ENCODE measurements around the gene OR10A3.

The OR10A3 gene

GRCh38 chr11:7936615-7937014 is 4.9 kb downstream of the OR10A3 start:
- no peak for DNase-seq

GRCh38 chr11:7931168-7931567 is 10.3 kb downstream of the OR10A3 start, which contains the start of gene OR10A6:
Gene OR10A6, minus strand, starts transcription at chr11:7931268. Its CDS starts 2,606 bp downstream, at chr11:7928662.
- DNase-seq: no peak

- peak; percentile 42 for DNase-seq
Measured at GRCh38 chr11:7927635-7928034, 13.9 kb downstream of the OR10A3 start.

DNA sequence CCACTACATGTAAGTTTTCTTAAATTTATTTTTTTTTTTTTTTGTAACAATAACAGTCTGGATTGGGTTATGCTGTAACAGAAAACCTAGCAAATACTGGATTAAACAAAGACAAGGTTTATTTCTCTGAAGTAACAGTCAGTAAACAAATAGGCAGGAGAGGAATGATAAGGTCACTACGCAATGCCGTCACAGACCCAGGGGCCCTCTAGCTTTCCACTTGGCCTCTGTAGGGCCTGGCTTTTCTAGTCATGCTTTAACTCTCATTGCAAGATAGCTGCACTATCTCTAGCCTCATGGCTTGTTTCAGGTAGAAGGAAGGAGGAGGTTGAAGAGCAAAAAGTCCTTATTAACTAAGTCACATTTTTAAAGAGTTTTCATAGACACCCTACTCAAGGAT is 17.0 kb downstream of the OR10A3 start:
- no peak for DNase-seq

GRCh38 chr11:7918141-7918540 is 23.4 kb downstream of the OR10A3 start:
- DNase-seq: no peak

GRCh38 chr11:7911011-7911410 is 30.5 kb downstream of the OR10A3 start:
- DNase-seq: no peak

DNA sequence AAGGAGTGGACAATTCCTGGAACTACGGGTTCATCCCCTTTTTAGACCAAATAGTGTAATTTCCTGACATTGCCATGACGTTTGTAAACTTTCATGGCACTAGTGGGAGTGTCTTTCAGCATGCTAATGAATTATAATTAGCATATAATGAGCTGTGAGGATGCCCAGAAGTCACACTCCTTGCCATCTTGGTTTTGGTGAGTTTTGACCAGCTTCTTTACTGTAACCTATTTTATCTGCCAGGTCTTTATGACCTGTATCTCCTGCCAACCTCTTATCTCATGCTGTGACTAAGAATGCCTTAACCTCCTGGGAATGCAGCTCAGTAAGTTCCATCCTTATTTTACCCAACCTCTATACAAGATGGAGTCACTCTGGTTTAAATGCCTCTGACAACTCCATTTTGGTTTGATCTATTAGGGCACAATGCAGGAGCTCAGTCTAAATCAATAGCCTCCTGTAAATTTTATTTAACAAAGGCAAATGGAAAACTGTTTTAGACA is 31.2 kb downstream of the OR10A3 start:
- DNase-seq: no peak

- no peak for DNase-seq
Measured at GRCh38 chr11:7909585-7910285, 31.8 kb downstream of the OR10A3 start.

DNA sequence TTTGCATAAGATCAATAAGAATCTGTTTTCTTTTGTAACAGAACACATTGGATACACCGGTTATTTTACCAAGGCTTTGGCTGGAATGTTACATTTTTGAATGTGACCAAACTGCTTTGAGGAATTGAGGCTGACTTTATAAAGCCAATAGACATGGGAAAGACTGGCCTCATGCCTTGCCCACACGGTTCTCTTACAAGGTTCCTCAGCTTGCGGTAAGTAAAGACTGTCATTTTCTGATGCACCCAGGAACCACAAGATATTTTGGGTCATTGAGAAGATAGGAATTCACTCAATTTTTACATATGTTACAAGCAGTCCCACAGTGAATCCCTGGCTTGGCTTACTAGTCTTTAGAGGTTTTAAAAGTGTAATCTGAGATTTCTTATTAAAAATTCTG is 34.4 kb downstream of the OR10A3 start:
- DNase-seq: no peak

DNA sequence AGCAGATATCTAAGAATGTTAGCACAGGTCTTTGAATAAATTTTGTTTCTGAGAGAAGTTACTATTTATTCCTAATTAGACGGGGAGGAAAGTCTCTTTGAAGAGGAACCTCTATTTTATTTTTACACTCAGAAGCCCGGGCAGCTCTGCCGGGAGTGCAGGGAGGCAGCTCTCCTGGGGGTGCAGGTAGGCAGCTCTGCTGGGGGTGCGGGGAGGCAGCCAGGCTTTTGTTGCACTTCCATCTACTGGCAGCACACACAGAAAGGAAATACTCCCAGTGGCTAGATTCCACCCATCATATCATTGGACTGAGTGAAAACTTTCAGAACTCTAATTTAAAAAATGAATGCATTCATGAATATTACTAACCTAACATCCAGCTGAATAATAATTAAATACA is 35.0 kb downstream of the OR10A3 start:
- no peak for DNase-seq

- DNase-seq: no peak
Measured at GRCh38 chr11:7905961-7906429, 35.5 kb downstream of the OR10A3 start.

DNA sequence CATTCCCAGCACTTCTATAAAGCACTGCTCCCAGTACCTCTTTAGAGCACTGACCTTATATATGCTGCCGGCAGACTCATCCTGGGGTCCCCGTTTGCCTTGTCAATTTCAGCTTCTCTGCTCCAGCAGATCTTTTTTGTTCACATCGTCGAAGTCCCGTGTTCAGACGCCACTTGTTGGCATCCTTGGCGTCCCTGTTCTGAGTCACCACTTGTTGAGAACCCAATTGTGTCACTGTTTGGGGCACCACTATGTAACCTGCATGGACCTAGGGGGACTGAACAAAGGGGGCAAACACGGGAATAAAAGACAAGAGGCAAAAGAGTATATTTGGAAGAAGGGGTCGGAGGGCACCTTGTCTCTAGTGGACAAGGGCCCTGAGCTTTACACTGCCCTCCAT is 36.0 kb downstream of the OR10A3 start:
- DNase-seq: no peak

GRCh38 chr11:7904917-7905316 is 36.6 kb downstream of the OR10A3 start:
- DNase-seq: no peak

- no peak for DNase-seq
Measured at GRCh38 chr11:7903940-7904339, 37.6 kb downstream of the OR10A3 start.

- no peak for DNase-seq
Measured at GRCh38 chr11:7901319-7901854, 40.1 kb downstream of the OR10A3 start.

DNA sequence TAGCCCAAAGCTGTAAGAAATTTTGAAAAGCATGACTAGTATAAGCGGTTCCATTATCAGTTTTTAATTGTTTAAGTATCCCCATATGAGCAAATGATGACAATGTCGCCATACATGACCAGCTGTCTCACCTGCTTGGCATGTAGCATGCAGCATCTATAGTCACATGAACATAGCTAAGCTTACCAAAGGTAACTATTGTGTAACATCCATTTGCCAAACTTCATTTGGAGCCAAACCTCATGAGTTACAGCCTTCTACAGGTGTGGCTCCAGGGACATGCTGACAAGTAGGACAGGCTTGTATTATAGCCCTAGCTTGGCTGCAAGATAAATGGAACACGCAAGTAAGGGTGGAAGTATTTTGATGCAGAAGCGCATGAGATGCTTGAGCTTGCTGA is 40.8 kb downstream of the OR10A3 start:
- no peak for DNase-seq

DNA sequence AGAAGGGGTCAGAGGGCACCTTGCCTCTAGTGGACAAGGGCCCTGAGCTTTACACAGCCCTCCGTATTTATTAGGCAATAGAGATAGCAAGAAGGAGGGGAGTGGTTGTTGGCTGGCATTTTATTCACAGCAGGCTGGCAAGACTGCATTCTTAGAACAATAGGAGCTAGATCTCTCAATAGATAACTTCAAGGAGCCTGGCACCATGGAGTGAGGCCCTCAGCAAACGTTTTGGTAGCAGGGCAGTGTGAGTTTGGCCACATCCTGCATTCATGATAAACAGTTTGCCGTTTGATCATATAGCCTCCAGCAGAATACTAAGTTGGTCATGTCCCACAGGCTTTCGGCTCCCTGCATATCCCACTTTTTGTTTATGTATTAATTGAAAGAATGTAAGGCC is 42.1 kb downstream of the OR10A3 start:
- DNase-seq: no peak

DNA sequence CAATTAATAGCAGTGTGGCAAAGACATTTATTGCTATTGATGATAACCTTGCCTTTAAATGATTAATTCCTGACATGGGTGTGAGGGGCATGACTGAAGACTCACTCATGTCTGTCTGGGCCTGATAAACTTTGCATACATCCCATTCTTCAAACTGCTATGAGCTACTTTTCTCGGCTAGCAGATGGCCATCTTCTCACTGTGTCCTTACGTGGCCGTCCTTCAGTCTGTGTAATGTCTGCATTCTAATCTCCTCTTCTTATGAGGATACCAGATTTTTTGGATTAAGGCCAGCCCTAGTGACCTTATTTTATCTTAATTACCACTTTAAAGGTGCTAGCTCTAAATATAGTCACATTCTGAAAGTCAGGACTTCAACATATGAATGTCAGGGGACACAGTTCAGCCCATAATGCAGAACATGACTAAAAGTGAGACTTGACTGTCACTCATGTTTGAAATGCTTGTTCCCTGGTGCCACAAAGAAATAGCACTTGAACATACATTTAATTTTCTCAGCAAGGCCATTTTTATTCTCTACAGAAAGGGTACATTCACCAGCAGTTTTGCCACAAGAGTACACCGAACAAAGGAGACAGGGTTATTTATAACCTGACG is 42.7 kb downstream of the OR10A3 start:
- no peak for DNase-seq

- no peak for DNase-seq
Measured at GRCh38 chr11:7896009-7896785, 45.3 kb downstream of the OR10A3 start.

GRCh38 chr11:7894251-7894650 is 47.3 kb downstream of the OR10A3 start:
- no peak for DNase-seq

DNA sequence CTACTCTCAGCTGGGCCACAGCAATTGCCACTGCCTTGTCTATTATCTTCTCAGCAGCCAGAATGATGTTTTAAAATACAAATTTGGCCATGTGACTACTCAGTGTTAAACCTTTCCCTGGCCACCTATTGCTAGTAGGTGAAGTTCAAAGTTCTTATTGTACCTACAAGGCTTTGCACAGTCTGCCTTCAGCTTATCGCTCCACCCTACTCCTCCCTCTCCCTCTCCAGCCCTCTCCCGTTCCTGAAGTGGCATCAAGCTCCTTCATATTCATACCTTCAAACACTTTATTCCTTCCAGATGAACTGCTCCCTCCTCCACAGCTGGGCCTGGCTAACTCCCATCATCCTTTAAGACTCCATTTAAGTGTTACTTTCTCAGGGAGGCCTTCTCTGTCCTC is 47.7 kb downstream of the OR10A3 start:
- no peak for DNase-seq

DNA sequence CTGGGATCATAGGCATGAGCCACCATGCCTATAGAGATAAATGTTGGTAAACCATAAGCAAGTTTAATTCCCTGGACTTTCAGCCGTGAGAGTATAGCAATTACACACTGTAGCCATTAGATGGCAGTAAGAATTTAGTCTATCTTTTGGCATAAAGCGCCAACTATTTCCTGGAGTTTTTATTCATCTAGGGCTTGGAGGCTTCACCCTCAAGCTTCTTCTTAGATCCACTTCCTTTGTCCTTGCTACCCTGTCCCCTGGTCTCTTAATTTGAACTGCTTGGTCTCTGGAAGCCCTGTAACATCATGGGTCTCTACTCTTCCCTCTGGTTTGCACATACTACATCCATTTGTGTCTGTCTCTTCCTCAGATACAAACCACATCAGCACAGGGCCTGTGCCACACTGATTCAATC is 48.7 kb downstream of the OR10A3 start:
- peak; percentile 53 for DNase-seq

- no peak for DNase-seq
Measured at GRCh38 chr11:7892059-7892699, 49.3 kb downstream of the OR10A3 start.
